HG02938 (cell line): ENCODE data around the gene TACC2.

ENCODE experiments used
- ATAC-seq: cut with Tn5 transposase; IDR thresholded peaks from one replicate; pipeline ENCODE4 v1.9.1; 2021; ENCODE audit warnings: mild to moderate bottlenecking, moderate library complexity; ENCODE audit not compliant: unreplicated experiment

The TACC2 gene

GRCh38 chr10:122210481-122211265 is 221.7 kb downstream of the TACC2 start:
- ATAC-seq, result no peak

- no peak for ATAC-seq
These were observed 224.4 kb downstream of the TACC2 start for GRCh38 chr10:122213364-122213763.

GRCh38 chr10:122213766-122214165 is 224.8 kb downstream of the TACC2 start:
- ATAC-seq, result no peak

- ATAC-seq, result no peak
These were observed 227.1 kb downstream of the TACC2 start for GRCh38 chr10:122216047-122216446.

GRCh38 chr10:122219340-122219739 is 230.4 kb downstream of the TACC2 start:
- ATAC-seq, result no peak

- ATAC-seq, result no peak
These were observed 231.8 kb downstream of the TACC2 start for GRCh38 chr10:122220736-122221135.

GRCh38 chr10:122221958-122222357 is 233.0 kb downstream of the TACC2 start:
- no peak for ATAC-seq

GRCh38 chr10:122222638-122223037 is 233.7 kb downstream of the TACC2 start:
- no peak for ATAC-seq

GRCh38 chr10:122224159-122224558 is 235.2 kb downstream of the TACC2 start:
- no peak for ATAC-seq

GRCh38 chr10:122225330-122225729 is 236.4 kb downstream of the TACC2 start:
- ATAC-seq, result no peak

GRCh38 chr10:122227754-122228153 is 238.8 kb downstream of the TACC2 start:
- no peak for ATAC-seq

GRCh38 chr10:122229666-122230065 is 240.7 kb downstream of the TACC2 start:
- ATAC-seq, result no peak

- ATAC-seq, result no peak
These were observed 241.3 kb downstream of the TACC2 start for GRCh38 chr10:122230222-122230621.

GRCh38 chr10:122232769-122233168 is 243.8 kb downstream of the TACC2 start:
- ATAC-seq, result no peak

- ATAC-seq, result no peak
These were observed 244.9 kb downstream of the TACC2 start for GRCh38 chr10:122233857-122234348.

GRCh38 chr10:122234416-122234815 is 245.5 kb downstream of the TACC2 start:
- ATAC-seq, result no peak

GRCh38 chr10:122236690-122237306 is 247.8 kb downstream of the TACC2 start:
- ATAC-seq, result no peak

GRCh38 chr10:122237331-122237990 is 248.5 kb downstream of the TACC2 start:
- ATAC-seq, result no peak

- ATAC-seq, result no peak
These were observed 250.8 kb downstream of the TACC2 start for GRCh38 chr10:122239578-122240257.

- no peak for ATAC-seq
These were observed 251.4 kb downstream of the TACC2 start for GRCh38 chr10:122240401-122240800.

GRCh38 chr10:122241836-122242235 is 252.9 kb downstream of the TACC2 start:
- no peak for ATAC-seq
